Coronary artery (tissue), 2 donors: Measurements from ENCODE around the gene TCF12.

Source experiments
- DNase-seq: peaks from one replicate; pipeline ENCODE4 v3.0.0-alpha.2; 2017; ENCODE audit warnings: low spot score
- H3K27ac ChIP-seq, 2 donors: fragments of 200-600 bp; sonication (generic); one replicate each; pipeline ENCODE4 v1.5.1; 2016 to 2019
- H3K4me3 ChIP-seq: fragments of 200-600 bp; sonication (generic); 2 replicates; pipeline ENCODE4 v1.5.1; 2016; ENCODE audit warnings: mild to moderate bottlenecking, moderate library complexity
- TF ChIP-seq, protein P1 (sequence below): fragments of 200-600 bp; sonication (generic); IDR thresholded peaks from one replicate; pipeline ENCODE4 v1.5.1; 2019; ENCODE audit warnings: antibody characterized with exemption

The TCF12 gene

DNA sequence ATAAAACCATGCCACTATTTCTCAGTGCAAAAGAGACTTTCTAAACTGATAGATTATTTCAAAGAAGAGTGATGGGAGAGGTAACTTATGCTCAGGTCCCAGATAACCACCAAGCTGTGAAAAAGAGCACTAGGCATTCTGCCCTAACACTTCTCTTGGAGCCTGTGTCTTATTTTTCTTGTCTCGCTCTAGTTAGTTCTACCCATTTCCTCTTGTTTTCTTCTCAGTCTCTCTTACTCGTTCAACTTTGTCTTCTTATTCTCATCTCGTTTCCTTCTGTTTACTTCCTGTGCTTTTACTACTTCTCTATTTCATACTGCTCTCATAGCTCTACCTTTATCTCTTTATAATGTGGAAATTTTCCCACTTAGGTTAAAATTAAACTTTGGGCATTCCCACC lies 366.1 kb downstream of the TCF12 start:
- DNase-seq: no peak
- Histone ChIP-seq H3K4me3 (no peak overlapping the region), H3K27ac (no peak overlapping the region)
- TF ChIP-seq, protein P1, sequence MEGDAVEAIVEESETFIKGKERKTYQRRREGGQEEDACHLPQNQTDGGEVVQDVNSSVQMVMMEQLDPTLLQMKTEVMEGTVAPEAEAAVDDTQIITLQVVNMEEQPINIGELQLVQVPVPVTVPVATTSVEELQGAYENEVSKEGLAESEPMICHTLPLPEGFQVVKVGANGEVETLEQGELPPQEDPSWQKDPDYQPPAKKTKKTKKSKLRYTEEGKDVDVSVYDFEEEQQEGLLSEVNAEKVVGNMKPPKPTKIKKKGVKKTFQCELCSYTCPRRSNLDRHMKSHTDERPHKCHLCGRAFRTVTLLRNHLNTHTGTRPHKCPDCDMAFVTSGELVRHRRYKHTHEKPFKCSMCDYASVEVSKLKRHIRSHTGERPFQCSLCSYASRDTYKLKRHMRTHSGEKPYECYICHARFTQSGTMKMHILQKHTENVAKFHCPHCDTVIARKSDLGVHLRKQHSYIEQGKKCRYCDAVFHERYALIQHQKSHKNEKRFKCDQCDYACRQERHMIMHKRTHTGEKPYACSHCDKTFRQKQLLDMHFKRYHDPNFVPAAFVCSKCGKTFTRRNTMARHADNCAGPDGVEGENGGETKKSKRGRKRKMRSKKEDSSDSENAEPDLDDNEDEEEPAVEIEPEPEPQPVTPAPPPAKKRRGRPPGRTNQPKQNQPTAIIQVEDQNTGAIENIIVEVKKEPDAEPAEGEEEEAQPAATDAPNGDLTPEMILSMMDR: no peak

DNA sequence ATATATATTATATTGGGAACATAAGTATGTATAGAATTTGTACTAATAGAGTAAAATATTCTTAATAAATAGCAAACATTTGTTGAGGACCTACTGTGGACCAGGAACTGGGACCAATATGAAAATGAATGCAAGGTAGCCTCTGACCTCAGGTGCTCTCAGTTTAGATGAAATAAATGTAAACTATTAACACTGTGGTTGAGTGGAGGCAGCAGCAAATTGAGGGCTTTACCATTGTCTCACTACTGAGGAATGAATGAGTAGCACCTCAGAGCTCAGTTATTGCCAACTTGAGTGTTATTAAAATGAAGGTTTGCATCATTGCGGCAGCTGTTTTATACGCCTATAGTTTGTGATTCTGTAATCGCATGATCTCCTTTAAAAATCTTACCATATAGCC lies 366.9 kb downstream of the TCF12 start:
- no peak for DNase-seq
- Histone ChIP-seq H3K27ac (no peak overlapping the region), H3K4me3 (no peak overlapping the region)
- TF ChIP-seq, protein P1: no peak

DNA sequence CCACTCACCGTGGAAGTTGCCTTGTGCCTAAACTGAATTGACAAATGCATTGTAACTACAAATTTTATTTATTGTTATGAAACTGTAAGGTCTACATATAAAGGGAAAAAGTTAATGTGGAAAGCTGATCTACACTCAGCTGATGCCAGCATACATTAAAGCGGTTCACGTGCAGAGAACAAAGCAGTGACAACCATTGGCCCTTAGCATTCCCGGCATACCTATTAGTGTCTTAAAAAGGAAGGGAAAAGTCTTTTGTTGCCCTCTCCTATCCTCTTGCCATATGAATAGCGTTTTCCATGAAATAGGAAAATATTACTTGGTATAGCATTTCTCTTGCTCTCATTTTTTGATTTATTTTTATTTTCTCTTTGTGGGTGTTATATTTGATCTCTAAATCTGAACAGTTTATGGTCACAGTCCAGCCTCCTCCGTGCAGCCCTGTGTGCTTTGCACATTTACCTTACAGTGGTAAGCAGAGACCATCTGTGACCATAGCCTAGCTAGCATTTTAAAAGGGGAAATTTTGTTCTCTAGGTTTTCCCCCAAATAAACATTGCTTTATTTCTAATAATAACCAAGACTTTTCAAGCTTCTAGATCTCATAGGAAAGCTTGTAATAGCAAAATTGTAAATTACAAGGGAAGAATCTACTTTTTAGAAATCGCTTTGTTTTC lies 368.1 kb downstream of the TCF12 start:
- DNase-seq: no peak
- no peak overlapping the region for H3K27ac ChIP-seq
- no peak overlapping the region for H3K4me3 ChIP-seq
- TF ChIP-seq, protein P1: no peak

DNA sequence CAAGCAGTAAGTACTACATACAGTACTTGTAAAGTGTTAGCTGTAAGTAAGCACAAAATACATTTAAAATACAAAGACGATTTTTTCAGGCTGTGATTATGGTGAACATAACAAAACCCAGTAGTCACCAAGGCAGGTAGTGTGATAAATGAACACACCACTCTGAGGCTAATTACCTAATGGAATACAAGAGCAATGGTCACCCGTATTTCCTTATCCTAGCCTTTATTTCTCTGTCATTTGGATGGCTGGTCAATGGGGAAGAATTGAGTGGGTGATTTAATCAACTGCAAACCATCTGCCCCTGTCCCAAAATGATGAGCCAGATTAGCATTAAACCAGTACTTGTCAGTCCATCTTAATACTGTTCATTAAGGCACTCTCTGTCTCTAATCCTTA lies 368.7 kb downstream of the TCF12 start:
- TF ChIP-seq, protein P1: no peak
- no peak for DNase-seq
- H3K4me3 ChIP-seq: no peak overlapping the region
- H3K27ac ChIP-seq: no peak overlapping the region

DNA sequence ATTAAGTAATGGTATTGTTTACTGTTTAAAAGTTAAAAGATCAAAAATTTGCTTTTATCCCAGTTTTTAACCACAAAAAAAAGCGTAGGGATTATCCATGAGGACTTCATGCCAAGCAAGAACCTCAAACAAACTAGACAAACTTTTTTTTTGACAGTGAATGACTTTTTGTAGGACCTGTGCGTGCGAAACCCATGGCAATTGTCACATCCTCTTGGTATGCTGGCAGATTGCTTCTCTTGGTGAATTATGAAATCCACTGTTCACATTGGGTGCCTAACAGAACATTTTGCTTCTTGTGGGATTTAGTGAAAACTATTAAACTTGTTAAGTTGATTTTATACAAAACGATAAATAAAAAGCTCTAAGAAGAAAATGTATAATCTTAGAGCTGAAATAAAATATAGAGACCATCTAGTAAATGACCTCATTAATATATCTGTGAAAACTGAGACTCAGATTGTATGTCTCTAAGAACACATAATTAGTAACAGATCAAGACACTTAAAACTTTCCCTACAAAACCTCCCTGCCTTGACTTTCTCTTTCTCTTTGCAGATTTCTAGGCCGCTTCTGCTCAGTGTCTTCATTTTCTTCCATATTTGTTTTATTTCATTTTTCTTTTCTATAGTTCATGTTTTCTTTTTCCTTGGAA lies 370.6 kb downstream of the TCF12 start:
- H3K27ac ChIP-seq: no peak overlapping the region
- no peak overlapping the region for H3K4me3 ChIP-seq
- TF ChIP-seq, protein P1: no peak
- no peak for DNase-seq

DNA sequence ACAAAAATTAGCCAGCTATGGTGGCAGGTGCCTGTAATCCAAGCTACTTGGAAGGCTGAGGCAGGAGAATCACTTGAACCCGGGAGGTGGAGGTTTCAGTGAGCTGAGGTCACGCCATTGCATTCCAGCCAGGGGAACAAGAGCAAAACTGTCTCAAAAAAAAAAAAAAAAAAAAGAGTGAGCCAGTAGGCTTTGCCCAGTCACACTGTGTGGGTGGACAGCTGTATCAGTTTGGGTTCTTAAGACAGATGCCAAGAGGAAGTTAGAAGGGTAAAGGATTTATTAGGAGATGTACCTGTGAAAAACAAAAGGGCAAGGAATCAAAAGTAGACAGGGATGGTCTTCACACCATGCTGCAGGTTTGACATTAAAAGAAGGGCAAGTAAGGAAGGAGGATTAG lies 371.7 kb downstream of the TCF12 start:
- Histone ChIP-seq H3K4me3 (no peak overlapping the region), H3K27ac (no peak overlapping the region)
- no peak for DNase-seq
- TF ChIP-seq, protein P1: no peak

DNA sequence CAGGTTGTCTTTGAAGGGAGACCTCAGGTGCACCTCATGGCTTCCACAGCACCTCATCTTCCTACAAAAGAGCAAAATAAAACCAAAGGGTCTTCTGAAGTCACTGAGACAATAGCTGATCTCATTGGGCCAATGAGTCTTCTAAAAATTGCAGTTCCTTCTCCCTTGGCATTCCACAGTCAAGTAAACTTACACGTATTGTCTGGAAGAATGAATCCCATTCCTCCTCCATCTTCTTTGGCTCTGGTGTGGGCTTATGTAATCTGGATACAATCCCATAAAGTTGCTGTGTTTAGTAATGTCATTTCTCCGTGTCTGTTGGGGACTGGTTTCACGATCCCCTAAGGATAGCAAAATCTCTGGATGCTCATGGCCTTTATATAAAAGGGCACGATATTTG lies 372.4 kb downstream of the TCF12 start:
- DNase-seq: no peak
- H3K4me3 ChIP-seq: no peak overlapping the region
- TF ChIP-seq, protein P1: no peak
- no peak overlapping the region for H3K27ac ChIP-seq
